ENCODE results near the gene IL18RAP. TPM values are rescaled to one million over a fixed set of nuclear protein-coding genes. Genes with fewer than 3 reads are reported as not detected.

IL18RAP gene, protein sequence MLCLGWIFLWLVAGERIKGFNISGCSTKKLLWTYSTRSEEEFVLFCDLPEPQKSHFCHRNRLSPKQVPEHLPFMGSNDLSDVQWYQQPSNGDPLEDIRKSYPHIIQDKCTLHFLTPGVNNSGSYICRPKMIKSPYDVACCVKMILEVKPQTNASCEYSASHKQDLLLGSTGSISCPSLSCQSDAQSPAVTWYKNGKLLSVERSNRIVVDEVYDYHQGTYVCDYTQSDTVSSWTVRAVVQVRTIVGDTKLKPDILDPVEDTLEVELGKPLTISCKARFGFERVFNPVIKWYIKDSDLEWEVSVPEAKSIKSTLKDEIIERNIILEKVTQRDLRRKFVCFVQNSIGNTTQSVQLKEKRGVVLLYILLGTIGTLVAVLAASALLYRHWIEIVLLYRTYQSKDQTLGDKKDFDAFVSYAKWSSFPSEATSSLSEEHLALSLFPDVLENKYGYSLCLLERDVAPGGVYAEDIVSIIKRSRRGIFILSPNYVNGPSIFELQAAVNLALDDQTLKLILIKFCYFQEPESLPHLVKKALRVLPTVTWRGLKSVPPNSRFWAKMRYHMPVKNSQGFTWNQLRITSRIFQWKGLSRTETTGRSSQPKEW
- not detected in 2 replicates for total RNA-seq (2014; rRNA removed; shearing (Covaris generic); ENCODE audit: low replicate concordance)

DNA sequence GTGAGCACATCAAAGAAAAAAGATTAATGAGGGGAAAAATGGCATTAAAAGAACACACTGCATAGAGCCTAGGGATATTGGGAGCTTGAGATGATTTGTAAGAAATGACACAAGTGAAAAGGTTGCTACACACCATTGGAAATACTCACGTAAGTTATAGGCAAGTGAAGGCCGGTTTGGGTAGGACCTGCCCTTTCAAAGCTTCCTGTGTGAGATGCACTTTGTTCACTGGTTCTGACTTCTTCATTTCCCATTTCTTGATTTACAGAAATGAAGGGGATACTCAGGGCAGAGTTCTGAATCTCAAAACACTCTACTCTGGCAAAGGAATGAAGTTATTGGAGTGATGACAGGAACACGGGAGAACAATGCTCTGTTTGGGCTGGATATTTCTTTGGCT, at the start of gene IL18RAP:
Gene IL18RAP, plus strand, starts transcription at position 251 of the 400 bp plus-strand sequence. Its CDS starts 118 bp downstream, at position 369.
- no peak for DNase-seq
- Histone ChIP-seq H3K4me3 (no peak within 1 kb of the TSS), H3K36me3 (no peaks in the 10 kb centered on the region), H3K27me3 (no peaks in the 10 kb centered on the region; the same call in none of the 2 replicates), H3K9me3 (no peaks in the 10 kb centered on the region)

DNA sequence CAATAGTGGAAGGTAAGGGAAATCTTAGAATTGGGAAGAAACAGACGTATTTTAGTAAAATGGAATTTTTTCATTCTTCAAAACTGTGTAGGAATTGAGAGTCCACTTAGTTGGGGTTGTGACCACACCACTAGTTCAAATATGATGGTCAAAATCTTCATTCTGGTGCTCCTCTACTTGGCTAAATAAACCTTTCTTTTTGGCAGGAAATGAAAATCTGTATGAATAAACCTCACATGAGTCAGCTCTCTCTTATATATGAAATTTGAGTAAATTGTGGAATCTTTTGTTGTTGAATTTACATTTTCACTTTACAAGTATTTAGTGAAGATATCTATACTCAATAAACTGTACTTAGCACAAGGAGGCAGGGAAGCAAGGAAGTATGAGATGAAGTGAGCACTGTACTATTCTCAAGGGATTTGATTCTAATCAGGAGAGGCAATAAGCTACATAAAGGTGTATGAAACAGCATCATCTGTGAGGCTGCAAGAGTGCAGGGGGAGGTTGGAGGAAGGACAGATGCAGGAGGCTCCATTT, 46.8 kb upstream of the IL18RAP start:
- Histone ChIP-seq H3K36me3 (no peaks in the 10 kb centered on the region), H3K4me3 (no peak overlapping the region), H3K9me3 (no peaks in the 10 kb centered on the region), H3K27me3 (no peaks in the 10 kb centered on the region)
- no peak for DNase-seq

DNA sequence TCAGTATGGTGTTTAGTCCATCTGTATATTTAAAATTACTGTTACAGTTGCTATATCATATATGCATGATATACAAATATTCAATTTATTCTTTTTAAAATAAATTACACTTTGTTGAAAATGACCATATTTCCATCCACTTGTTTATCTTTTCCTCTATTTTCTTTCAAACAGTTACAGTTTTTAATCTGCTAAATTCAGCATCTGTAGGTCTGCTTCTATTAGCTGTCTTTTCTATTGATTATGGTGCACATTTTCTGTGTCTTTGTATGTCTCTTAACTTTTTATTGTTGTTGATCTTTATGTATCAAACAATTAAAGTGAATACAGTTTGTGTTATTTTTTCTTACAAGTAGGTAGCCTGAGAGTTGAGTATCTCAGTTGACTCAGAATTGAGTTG, 39.2 kb upstream of the IL18RAP start:
- Histone ChIP-seq H3K36me3 (no peaks in the 10 kb centered on the region), H3K27me3 (no peaks in the 10 kb centered on the region), H3K9me3 (0 out of 2 replicates have a peak, but pooled peaks cover 3% of the 10 kb centered on the region), H3K4me3 (no peak overlapping the region)
- DNase-seq, result no peak

DNA sequence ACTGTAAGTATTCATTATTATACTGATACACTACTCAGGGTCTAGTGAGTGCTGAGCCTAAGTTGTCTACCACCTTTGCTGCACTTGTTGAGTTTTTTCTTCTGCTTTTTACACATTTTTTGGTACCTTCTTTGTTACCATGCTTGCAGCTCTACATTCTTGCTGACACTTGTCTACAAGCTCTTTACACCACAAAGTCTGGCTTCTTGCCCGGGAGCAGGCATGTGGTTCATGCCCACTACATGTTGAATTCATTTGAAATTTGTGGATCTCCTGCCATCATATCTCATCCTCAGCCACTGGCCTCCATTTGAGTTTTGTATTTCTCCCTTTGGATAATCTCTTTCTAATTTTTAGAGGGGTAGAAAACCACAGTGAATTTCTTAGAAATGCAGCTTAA, 37.4 kb upstream of the IL18RAP start:
- Histone ChIP-seq H3K4me3 (no peak overlapping the region), H3K9me3 (0 out of 2 replicates have a peak, but pooled peaks cover 3% of the 10 kb centered on the region), H3K27me3 (no peaks in the 10 kb centered on the region), H3K36me3 (no peaks in the 10 kb centered on the region)
- no peak for DNase-seq

DNA sequence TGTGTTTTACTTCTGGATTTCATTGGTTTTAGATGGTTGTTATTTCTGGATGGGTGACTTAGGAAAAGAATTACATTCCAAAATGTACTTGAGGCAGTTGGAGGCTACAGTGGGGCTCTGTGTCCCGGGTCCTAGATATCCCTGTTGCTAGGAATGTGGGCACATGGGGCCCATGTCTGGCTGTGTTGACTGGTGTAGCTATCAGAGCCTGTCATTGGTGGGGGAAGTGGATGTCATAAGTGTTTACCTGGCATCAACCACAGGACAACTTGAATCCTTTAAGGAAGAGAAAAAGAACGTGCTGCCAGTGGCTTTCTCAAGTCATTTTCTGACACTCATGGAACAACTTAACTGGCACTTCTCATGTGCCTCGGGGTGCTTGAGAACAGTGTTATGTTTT, 37.0 kb upstream of the IL18RAP start:
- Histone ChIP-seq H3K27me3 (no peaks in the 10 kb centered on the region), H3K9me3 (0 out of 2 replicates have a peak, but pooled peaks cover 3% of the 10 kb centered on the region), H3K4me3 (no peak overlapping the region), H3K36me3 (no peaks in the 10 kb centered on the region)
- DNase-seq, result no peak

DNA sequence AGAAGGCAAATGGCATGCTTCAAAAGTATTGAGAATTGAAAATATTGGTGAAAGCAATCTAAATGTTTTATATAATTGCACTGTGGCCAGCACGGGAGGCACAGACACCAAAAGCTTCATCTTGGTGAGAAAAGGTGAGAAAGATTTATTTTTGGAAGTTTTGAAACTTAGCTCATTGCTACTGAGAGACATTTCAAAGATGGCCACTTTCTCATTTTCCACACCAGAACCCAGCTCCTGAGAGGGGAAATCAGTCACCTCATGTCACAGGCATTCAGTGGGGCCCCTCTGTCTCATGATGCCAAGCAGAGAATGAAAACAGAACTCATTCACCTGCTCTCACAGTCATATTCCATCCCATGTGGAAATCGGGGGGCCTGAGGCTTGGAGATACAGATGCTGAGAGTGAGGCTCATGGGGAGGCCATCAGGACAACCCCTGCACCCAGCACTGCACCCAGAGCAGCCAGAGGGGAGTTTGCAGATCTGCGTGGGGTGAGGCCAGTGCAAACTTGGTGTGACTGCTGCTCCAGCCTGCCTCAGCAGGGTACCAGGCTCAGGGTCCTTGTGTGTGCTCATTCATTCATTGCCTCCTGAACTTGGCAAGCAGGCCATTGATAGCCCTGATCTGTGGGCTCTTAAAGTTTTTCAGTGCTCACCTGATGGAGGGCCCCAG, 36.0 kb upstream of the IL18RAP start:
- DNase-seq, result no peak
- no peaks in the 10 kb centered on the region for H3K27me3 ChIP-seq
- H3K4me3 ChIP-seq, result no peak overlapping the region
- 0 out of 2 replicates have a peak, but pooled peaks cover 3% of the 10 kb centered on the region for H3K9me3 ChIP-seq
- no peaks in the 10 kb centered on the region for H3K36me3 ChIP-seq

DNA sequence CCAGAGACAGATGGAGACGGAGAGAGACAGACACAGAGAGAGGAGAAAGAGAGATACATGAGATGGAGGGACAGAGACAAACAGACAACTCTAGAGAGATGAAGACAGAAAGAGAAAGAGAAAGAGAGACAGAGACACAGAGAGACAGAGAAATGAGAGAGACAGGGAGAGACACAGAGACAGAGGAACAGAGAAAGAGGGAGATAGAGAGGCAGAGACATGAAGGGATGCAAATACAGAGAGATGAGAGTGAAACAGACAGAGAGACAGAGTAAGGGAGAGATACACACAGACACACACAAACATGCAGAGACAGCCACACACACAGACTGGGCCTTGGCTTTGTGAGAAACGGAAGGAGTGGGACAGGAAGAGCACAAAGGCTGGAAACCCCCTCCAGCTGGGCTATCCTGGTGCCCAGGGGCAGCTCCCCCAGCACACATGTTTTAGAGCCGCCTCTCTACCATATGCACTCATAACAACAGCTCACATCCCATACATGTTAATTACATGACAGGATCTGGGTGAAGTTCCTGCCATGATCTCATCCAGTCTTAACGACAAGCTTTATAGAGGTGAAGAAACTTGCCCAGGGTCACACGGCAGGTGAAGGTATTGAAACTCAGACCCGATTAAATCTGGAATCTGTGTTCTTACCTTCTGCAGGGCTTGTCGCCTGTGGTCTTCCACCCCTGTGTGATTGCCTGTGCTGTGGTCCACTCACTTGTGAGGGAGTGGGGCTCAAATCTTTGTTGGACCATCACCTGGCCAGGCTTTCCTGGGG, 35.0 kb upstream of the IL18RAP start:
- Histone ChIP-seq H3K9me3 (no peaks in the 10 kb centered on the region), H3K4me3 (no peak overlapping the region), H3K36me3 (no peaks in the 10 kb centered on the region), H3K27me3 (no peaks in the 10 kb centered on the region)
- no peak for DNase-seq

DNA sequence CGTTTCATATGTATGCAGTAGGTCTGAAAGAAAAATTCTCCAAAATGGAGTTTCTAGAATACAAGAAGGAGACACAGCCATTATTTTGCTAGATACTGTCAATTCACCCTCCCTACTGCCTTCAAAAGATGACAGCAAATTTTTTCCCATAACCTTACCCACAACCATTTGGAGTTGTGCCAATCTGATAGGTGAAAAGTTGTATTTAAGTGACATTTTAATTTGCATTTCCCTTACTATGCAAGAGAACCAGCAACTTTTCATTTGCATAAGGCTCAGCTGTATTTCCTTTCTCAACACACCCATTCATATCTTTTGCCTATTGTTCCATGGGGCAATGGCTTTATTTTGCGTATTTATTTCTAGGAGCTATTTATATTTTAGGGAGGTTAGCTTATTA, 31.4 kb upstream of the IL18RAP start:
- DNase-seq, result no peak
- H3K27me3 ChIP-seq, result no peaks in the 10 kb centered on the region
- H3K4me3 ChIP-seq, result no peak overlapping the region
- no peaks in the 10 kb centered on the region for H3K9me3 ChIP-seq
- no peaks in the 10 kb centered on the region for H3K36me3 ChIP-seq

DNA sequence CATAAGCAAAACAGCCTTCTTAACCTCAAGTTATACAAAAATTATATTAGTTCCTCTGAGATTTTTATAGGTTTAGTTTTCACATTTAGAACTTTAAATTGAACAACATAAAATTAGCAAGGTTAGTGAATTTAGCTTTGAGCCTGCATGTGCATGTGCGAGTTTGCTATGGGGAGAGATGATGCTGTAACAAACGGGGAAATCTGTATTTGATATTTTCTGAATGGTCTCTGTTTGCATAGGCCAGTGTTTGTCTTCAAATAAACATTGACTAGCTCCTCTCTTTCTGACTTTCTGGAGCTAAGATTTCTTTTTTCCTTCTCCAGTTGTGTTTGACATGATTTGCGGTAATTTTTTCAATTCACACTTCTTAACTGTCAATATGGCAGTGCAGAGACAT, 30.9 kb upstream of the IL18RAP start:
- no peak for DNase-seq
- H3K36me3 ChIP-seq, result no peaks in the 10 kb centered on the region
- H3K27me3 ChIP-seq, result no peaks in the 10 kb centered on the region
- H3K4me3 ChIP-seq, result no peak overlapping the region
- H3K9me3 ChIP-seq, result no peaks in the 10 kb centered on the region

DNA sequence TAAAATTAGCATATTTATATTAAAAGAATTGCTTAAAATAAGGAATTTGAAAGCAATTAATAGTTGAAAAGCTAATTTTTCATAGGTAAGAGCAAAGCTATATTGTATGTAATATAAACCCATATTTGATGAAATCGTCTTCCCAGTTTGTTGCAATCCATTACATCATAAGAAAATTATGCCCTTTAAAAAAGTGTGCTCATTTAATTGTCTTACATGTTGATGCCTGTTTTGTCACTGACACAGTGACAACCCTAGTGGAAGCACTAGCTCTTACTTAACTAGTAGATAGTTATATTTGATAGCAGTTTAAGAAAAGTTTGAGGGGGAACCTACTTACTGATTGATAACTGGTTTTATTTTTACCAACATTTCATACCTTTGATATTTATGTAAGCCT, 30.0 kb upstream of the IL18RAP start:
- Histone ChIP-seq H3K36me3 (no peaks in the 10 kb centered on the region), H3K27me3 (no peaks in the 10 kb centered on the region), H3K9me3 (no peaks in the 10 kb centered on the region), H3K4me3 (no peak overlapping the region)
- DNase-seq, result no peak

DNA sequence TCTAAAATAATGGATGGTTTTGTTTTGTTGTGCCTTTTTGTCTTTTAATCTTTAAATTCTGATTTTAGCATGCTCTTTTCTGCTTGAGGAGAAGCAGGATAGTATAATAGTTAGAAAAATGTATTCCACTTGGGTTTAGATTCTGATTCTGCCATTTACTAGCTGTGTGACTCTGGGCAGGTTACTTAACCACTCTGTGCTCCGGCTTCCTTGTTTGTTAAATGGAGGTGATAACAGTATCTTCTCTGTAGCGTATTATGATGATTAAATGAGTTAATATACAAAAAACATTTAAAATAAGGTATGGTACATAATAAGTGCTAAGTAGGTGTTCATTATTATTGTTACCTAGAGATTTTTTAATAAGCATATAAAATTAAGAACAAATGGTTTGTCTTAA, 26.9 kb upstream of the IL18RAP start:
- H3K4me3 ChIP-seq, result no peak overlapping the region

DNA sequence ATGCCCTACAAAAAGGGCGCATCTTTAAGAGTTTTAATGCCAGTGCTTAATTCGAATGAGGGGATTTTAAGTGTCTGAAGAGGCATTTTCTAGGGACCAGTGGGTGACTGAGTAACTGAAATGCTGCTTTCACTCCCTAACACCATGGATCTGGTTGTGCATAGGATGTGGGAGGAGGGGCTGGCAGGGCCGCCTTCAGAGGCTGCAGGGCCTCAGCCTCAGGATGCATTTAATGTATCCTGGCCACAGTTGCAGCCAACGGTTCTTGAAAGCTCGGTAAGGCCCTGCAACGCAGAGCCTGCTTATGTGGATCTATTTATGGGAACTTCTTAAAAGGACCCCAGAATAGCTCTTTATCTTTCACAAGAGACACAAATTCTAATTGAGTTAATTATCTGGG, 25.8 kb upstream of the IL18RAP start:
- no peaks in the 10 kb centered on the region for H3K27me3 ChIP-seq
- H3K36me3 ChIP-seq, result no peaks in the 10 kb centered on the region
- H3K4me3 ChIP-seq, result no peak overlapping the region
- H3K9me3 ChIP-seq, result no peaks in the 10 kb centered on the region
- no peak for DNase-seq

More for the DNA sequence above, 26.9 kb upstream of the IL18RAP start:
- no peaks in the 10 kb centered on the region for H3K36me3 ChIP-seq
- H3K27me3 ChIP-seq, result no peaks in the 10 kb centered on the region
- H3K9me3 ChIP-seq, result no peaks in the 10 kb centered on the region
- no peak for DNase-seq

DNA sequence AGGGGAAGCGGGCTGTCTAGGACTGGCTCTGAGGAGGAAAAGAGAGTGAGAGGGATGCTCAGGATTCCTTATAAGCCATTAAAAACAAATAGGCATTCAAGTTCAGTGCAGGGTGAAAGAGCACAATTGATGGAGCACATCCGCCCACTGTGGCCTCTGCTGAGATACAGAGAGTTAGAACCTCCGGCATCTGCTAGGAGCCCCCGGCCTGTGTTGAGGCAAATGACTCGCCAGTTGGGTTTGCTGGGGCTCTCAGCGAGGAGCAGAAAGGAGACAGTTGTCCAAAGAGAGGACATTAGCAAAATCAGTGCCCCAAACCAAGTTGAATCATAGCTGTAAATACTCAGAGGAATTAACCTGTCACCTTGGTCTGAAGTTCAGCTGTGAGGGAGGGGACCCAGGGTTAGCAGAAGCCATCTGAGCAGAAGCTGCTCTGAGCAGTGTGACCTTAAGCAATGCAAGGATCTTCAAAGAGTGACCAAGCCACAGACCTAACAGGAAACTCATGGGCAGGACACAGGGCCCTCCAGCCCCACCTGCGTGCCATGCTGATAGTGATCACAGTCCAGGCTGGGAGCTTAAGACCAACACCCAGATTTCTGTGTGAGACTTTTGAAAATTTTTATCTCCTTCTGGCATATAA, 23.3 kb upstream of the IL18RAP start:
- DNase-seq, result no peak
- Histone ChIP-seq H3K4me3 (no peak overlapping the region), H3K27me3 (no peaks in the 10 kb centered on the region)

DNA sequence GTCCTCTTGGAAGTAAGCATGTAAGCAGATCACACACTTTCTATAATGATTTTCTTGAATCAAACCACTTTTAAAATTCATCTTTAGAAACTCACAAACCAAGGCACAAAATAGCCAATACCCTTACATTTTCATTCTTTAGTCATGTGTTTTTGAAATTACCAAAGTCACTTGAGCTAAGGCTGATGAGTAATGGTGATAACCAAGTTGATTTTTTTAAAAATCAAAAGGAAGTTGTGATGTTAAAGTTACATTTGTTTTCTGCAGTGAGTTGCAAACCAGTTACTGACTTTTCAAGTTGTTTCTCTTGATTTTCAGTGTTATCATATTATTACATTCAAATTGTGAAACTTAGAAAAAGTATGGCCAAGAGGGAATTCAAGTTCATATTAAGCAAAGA, 21.5 kb upstream of the IL18RAP start:
- Histone ChIP-seq H3K9me3 (no peaks in the 10 kb centered on the region), H3K27me3 (no peaks in the 10 kb centered on the region; the same call in 1 of the 2 replicates), H3K4me3 (no peak overlapping the region), H3K36me3 (no peaks in the 10 kb centered on the region)
- DNase-seq, result no peak

More for the DNA sequence above, 23.3 kb upstream of the IL18RAP start:
- H3K36me3 ChIP-seq, result no peaks in the 10 kb centered on the region
- no peaks in the 10 kb centered on the region for H3K9me3 ChIP-seq

DNA sequence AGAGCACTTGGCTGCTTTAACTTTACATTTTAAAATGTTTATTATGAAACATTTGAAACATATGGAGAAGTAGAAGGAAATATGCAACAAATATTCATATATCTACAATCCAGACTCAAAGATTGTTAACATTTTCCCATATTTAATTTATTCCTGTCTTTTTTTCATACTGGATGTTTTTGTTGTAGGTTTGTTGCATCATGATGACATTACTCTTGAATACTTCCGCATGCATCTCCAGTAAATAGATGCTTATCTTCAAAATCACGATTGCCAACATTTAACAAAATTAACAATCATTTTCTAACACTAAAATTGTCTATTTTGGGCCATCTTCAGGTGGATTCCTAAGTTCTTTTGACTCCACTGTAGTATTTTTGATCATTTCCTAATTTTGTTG, 21.1 kb upstream of the IL18RAP start:
- no peaks in the 10 kb centered on the region for H3K36me3 ChIP-seq
- no peaks in the 10 kb centered on the region for H3K9me3 ChIP-seq
- no peak for DNase-seq
- no peaks in the 10 kb centered on the region; the same call in 1 of the 2 replicates for H3K27me3 ChIP-seq
- H3K4me3 ChIP-seq, result no peak overlapping the region

DNA sequence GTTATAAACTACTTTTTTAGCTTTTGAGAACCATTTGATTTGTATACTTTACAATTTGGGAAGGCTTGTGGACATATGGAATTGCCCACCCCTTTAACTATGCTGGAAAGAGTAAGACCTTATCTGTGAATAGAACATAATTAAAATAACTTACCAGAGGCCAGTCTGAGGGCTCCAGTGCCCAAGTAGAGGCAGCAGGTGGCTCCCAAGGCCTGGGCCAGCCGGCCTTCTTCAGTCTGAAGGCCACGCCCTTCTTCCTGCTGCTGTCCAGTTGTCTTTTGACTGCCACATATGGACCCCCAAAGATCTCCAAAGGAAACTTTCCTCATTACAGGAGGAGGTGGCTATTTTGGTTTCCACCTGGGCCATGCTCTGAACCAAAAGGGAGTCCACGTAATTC, 12.0 kb upstream of the IL18RAP start:
- H3K27me3 ChIP-seq, result no peaks in the 10 kb centered on the region; the same call in 1 of the 2 replicates
- H3K9me3 ChIP-seq, result no peaks in the 10 kb centered on the region
- H3K4me3 ChIP-seq, result no peak overlapping the region
- no peak for DNase-seq
- H3K36me3 ChIP-seq, result no peaks in the 10 kb centered on the region
